ENCODE data around the gene PCNX1.

PCNX1 gene

DNA sequence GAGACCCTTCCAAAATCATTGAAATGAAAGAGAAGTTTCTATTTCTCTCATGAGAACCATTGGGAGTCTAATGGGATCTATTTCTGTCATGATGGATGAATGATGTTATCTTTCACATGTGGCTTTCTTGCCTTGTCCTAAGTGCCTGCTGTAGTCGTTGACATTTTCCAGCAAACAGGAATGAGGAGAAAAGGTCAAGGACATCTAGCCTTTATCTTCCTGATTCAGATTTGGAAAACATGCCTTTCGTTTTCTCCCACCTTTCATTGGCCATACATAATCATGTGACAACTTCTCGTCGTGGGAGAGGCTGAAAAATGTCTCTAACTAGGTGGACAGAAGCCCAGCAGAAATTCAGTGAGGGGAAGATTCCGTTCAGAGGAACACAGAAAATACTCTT lies 94.5 kb downstream of the PCNX1 start:
- DNase-seq (ENCODE audit: low read depth), result no peak
- TF ChIP-seq, protein P1, sequence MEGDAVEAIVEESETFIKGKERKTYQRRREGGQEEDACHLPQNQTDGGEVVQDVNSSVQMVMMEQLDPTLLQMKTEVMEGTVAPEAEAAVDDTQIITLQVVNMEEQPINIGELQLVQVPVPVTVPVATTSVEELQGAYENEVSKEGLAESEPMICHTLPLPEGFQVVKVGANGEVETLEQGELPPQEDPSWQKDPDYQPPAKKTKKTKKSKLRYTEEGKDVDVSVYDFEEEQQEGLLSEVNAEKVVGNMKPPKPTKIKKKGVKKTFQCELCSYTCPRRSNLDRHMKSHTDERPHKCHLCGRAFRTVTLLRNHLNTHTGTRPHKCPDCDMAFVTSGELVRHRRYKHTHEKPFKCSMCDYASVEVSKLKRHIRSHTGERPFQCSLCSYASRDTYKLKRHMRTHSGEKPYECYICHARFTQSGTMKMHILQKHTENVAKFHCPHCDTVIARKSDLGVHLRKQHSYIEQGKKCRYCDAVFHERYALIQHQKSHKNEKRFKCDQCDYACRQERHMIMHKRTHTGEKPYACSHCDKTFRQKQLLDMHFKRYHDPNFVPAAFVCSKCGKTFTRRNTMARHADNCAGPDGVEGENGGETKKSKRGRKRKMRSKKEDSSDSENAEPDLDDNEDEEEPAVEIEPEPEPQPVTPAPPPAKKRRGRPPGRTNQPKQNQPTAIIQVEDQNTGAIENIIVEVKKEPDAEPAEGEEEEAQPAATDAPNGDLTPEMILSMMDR (IDR thresholded peaks at IDR 0.05; ENCODE audit: low read depth, low read length, missing control alignments), result no peak
- in situ Hi-C loops (cut with HindIII; ENCODE audit: low sequenced_read_pairs), result no loop called here
- H3K4me3 ChIP-seq (ENCODE audit: low read depth, low read length), result no peak overlapping the region

DNA sequence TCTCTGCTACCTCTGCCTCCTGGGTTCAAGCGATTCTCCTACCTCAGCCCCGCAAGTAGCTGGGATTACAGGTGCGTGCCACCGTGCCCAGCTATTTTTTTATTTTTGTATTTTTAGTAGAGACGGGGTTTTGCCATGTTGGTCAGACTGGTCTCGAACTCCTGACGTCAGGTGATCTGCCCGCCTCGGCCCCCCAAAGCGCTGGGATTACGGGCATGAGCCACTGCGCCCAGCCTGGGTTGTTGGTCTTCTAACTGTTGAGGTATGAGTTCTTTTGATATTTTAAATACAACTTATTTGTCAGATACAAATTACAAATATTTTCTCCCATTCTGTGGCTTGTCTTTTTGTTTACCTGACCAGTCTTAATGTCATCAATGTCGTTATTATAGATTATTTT lies 95.9 kb downstream of the PCNX1 start:
- TF ChIP-seq, protein P1 (IDR thresholded peaks at IDR 0.05; ENCODE audit: low read depth, low read length, missing control alignments), result no peak
- DNase-seq (ENCODE audit: low read depth), result no peak
- in situ Hi-C loops (cut with HindIII; ENCODE audit: low sequenced_read_pairs), result no loop called here
- H3K4me3 ChIP-seq (ENCODE audit: low read depth, low read length), result no peak overlapping the region

DNA sequence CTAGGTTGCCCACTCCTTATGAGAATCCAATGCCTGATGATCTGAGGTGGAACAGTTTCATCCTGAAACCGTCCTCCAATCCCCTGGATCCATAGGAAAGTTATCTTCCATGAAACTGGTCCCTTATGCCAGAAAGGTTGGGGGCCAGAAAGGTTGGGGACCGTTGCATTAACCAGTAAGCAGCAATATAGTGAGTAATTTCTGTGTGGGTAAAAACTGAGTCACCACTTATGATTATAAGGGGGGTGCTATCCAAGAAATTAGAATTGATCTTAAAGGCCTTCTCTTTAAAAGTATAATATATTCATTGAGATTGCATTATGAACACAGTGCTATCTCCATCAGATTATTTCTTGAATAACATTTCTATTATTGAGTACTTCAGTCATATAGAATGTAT lies 97.2 kb downstream of the PCNX1 start:
- in situ Hi-C loops (cut with HindIII; ENCODE audit: low sequenced_read_pairs), result no loop called here

DNA sequence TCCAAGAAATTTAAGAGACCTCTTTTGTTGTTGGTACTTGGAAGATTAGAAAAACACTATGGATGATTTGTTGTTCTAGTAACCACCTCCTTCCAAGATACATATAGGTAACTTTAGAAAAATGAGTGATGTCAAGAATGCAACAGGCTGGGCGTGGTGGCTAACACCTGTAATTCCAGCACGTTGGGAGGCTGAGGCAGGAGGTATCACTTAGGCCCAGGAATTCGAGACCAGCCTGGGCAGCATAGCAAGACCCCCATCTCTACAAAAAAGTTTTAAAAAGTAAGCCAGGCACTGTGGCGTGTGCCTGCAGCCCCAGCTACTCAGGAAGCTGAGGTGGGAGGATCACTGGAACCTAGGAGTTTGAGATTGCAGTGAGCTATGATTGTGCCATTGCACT lies 97.8 kb downstream of the PCNX1 start:
- DNase-seq (ENCODE audit: low read depth), result no peak
- TF ChIP-seq, protein P1 (IDR thresholded peaks at IDR 0.05; ENCODE audit: low read depth, low read length, missing control alignments), result no peak
- no peak overlapping the region for H3K4me3 ChIP-seq (ENCODE audit: low read depth, low read length)
- in situ Hi-C loops (cut with HindIII; ENCODE audit: low sequenced_read_pairs), result no loop called here

More for the DNA sequence above, 97.2 kb downstream of the PCNX1 start:
- TF ChIP-seq, protein P1 (IDR thresholded peaks at IDR 0.05; ENCODE audit: low read depth, low read length, missing control alignments), result no peak
- no peak for DNase-seq (ENCODE audit: low read depth)
- H3K4me3 ChIP-seq (ENCODE audit: low read depth, low read length), result no peak overlapping the region

DNA sequence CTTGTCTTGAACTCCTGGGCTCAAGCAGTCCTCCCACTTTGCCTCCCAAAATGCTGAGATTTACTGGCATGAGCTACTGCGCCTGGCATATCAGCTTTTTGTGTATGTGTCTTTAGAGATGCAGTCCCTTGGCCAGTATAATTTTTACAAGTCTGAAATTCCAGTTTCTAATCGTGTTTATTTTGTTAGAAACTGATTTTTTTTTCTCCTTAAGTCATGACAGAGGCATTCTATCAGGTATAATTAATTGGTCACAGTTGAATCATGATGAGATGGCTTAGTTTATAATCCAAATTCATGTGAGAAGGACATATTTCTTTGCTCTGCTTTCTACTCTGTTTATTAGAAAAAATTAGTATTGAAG lies 98.9 kb downstream of the PCNX1 start:
- H3K4me3 ChIP-seq (ENCODE audit: low read depth, low read length), result no peak overlapping the region
- TF ChIP-seq, protein P1 (IDR thresholded peaks at IDR 0.05; ENCODE audit: low read depth, low read length, missing control alignments), result no peak
- in situ Hi-C loops (cut with HindIII; ENCODE audit: low sequenced_read_pairs), result no loop called here
- no peak for DNase-seq (ENCODE audit: low read depth)

DNA sequence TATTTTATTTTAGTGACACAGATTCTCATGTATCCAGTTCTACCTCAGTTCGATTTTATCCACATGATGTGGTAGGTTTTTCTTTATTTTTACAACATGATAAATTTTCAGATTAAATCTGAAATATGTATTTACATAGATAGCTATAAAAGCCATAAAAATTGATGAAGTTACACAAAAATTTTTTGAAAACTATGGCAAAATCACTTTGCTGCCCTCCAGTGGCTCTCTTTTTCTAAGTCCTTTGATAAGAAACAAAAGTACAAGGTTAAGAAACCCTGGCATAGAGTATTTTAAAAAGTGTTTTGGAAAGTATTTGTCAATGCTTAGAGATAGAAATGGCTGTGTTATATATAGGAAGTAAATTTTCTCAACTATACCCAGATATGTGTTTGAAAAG lies 104.2 kb downstream of the PCNX1 start:
- in situ Hi-C loops (cut with HindIII; ENCODE audit: low sequenced_read_pairs), result no loop called here
- DNase-seq (ENCODE audit: low read depth), result no peak
- no peak overlapping the region for H3K4me3 ChIP-seq (ENCODE audit: low read depth, low read length)

More for the DNA sequence above, 104.2 kb downstream of the PCNX1 start:
- TF ChIP-seq, protein P1 (IDR thresholded peaks at IDR 0.05; ENCODE audit: low read depth, low read length, missing control alignments), result peak; percentile 19
